CD8-positive, alpha-beta memory T cell (primary cell): Measurements from ENCODE around the gene ACACB. TPM values are rescaled to one million over a fixed set of nuclear protein-coding genes. Genes with fewer than 3 reads are reported as not detected.

Experiments
- CTCF ChIA-PET: fragments of 350-600 bp; sonication (Branson Sonifier 250); formaldehyde crosslinking; loops from one replicate; lab custom pipeline; 2021; ENCODE audit warnings: antibody characterized with exemption; lab: Charles Lee
- POLR2A ChIA-PET: fragments of 350-600 bp; sonication (Branson Sonifier 250); formaldehyde crosslinking; loops from one replicate; lab custom pipeline; 2021; ENCODE audit warnings: antibody characterized with exemption; lab: Charles Lee
- DNase-seq, 5 donors: peaks; one replicate each; pipeline versions ENCODE4 v3.0.0 to v3.0.0-alpha.2; 2020 to 2022; ENCODE audit warnings: mixed read lengths in 1 of 5
- H3K27ac ChIP-seq: one replicate; pipeline ENCODE4 v1.7.0; 2013; ENCODE audit warnings: low read depth, mild to moderate bottlenecking, low read length, moderate library complexity
- H3K27me3 ChIP-seq: 2 replicates; pipeline ENCODE4 v1.7.0; 2013; ENCODE audit warnings: low read length, mild to moderate bottlenecking; ENCODE audit not compliant: insufficient read depth, poor library complexity, severe bottlenecking
- H3K36me3 ChIP-seq: 2 replicates; pipeline ENCODE4 v1.7.0; 2013; ENCODE audit warnings: mild to moderate bottlenecking, low read length, moderate library complexity; ENCODE audit not compliant: insufficient read depth
- H3K4me1 ChIP-seq: 2 replicates; pipeline ENCODE4 v1.7.0; 2013; ENCODE audit warnings: mild to moderate bottlenecking, low read length, moderate library complexity; ENCODE audit not compliant: insufficient read depth
- H3K4me3 ChIP-seq: 2 replicates; pipeline ENCODE4 v1.7.0; 2013; ENCODE audit warnings: mild to moderate bottlenecking, low read length
- H3K9me3 ChIP-seq: 2 replicates; pipeline ENCODE4 v1.7.0; 2013; ENCODE audit warnings: mild to moderate bottlenecking, low read length
- H3K27ac Mint-ChIP-seq, 8 donors: one replicate each; pipeline ENCODE4 v1.8.0; 2020 to 2021; ENCODE audit warnings: mixed read lengths in 8 of 8, mild to moderate bottlenecking in 6 of 8, inconsistent platforms in 3 of 8, moderate library complexity in 3 of 8
- H3K27me3 Mint-ChIP-seq, 2 donors: one replicate each; pipeline ENCODE4 v1.8.0; 2020 to 2021; ENCODE audit warnings: mixed read lengths in 2 of 2, mild to moderate bottlenecking in 1 of 2, moderate library complexity in 1 of 2
- H3K36me3 Mint-ChIP-seq, 3 donors: one replicate each; pipeline ENCODE4 v1.8.0; 2020 to 2021; ENCODE audit warnings: mixed read lengths in 3 of 3, inconsistent platforms in 1 of 3, mild to moderate bottlenecking in 1 of 3
- H3K4me1 Mint-ChIP-seq, 3 donors: one replicate each; pipeline ENCODE4 v1.8.0; 2020 to 2021; ENCODE audit warnings: mixed read lengths in 3 of 3, inconsistent platforms in 1 of 3, mild to moderate bottlenecking in 1 of 3
- H3K4me3 Mint-ChIP-seq, 7 donors: one replicate each; pipeline ENCODE4 v1.8.0; 2020 to 2021; ENCODE audit warnings: mixed read lengths in 7 of 7, mild to moderate bottlenecking in 6 of 7, moderate library complexity in 4 of 7, inconsistent platforms in 2 of 7
- H3K9me3 Mint-ChIP-seq, 5 donors: one replicate each; pipeline ENCODE4 v1.8.0; 2020 to 2022; ENCODE audit warnings: mixed read lengths in 5 of 5, mild to moderate bottlenecking in 3 of 5, moderate library complexity in 2 of 5, inconsistent platforms in 1 of 5
- polyA plus RNA-seq: library from polyadenylated mRNA; unstranded; fragments of 300-500 nt; fragmentation: Illumina TruSeq; gene quantifications from one replicate; pipeline ENCODE4 v1.2.3, GENCODE V29; 2021
- total RNA-seq, 2 experiments: library from RNA; stranded (reverse); gene quantifications; one replicate each; pipeline ENCODE4 v1.2.3, GENCODE V29; 2021

Gene ACACB
- total RNA-seq (1 to 10 TPM; 7.8 to 7.9 TPM), polyA plus RNA-seq (1.4 TPM)

DNA sequence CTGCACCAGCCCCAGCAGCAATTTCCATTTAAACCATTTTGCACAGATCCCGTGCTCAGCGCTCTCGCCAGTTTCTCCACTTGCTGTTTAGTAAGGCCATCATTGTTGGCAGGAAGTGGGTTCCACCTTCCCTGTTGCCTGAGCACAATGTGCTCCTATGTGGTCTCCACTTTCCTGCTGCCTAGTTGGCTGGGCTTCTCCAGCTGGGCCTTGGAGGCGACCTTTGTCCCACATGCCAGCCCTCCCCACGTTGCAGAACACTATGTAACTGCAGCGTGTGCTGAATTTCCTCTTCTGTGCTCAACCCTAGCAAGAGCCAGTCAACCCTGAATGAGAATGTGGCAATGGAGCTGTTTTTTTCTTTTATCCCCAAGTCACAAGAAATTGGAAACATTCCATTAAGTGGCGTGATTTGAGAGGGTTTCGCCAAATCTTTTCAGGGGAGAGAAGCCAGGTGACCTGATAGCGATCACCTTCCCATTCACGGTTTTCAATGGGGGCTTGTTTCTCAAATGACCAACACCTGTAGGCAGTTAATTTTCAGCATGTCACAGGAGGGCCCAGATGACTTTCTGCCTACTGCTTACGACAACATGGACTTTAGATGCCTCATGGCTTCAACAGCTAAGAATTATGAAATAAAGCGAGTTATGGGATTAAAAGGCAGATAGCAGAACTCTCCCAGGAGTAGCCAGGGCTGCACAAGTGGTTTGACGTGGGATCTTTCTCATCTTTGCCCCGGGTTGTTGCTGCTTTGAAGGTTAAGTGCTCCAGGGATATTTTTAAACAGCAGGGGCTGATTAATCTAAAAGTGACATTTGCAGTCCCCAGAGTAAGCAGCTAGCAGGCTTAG lies at the start of gene ACACB:
ACACB (plus strand) TSS at position 830 of the 853 bp plus-strand sequence. CDS start 22,819 bp downstream, outside the sequence.
- H3K36me3 Mint-ChIP-seq = peaks cover 0 to 2% (median 0%) of the 10 kb centered on the region in 3 donors
- peaks cover 0 to 40% (median 14%) of the 10 kb centered on the region in 3 donors for H3K4me1 Mint-ChIP-seq
- POLR2A ChIA-PET = no interaction called here
- no peaks in the 10 kb centered on the region for H3K27me3 ChIP-seq
- CTCF ChIA-PET = no interaction called here
- no peak within 1 kb of the TSS for H3K4me3 ChIP-seq
- H3K36me3 ChIP-seq = no peaks in the 10 kb centered on the region
- no peaks in the 10 kb centered on the region for H3K4me1 ChIP-seq
- H3K27ac Mint-ChIP-seq = peak within 1 kb of the TSS in 2 of 8 donors; percentile 16 to 81
- H3K4me3 Mint-ChIP-seq = no peak within 1 kb of the TSS
- H3K27ac ChIP-seq = no peak within 1 kb of the TSS
- H3K9me3 ChIP-seq = no peaks in the 10 kb centered on the region
- no peaks in the 10 kb centered on the region for H3K9me3 Mint-ChIP-seq
- DNase-seq = no peak
- H3K27me3 Mint-ChIP-seq = no peaks in the 10 kb centered on the region

DNA sequence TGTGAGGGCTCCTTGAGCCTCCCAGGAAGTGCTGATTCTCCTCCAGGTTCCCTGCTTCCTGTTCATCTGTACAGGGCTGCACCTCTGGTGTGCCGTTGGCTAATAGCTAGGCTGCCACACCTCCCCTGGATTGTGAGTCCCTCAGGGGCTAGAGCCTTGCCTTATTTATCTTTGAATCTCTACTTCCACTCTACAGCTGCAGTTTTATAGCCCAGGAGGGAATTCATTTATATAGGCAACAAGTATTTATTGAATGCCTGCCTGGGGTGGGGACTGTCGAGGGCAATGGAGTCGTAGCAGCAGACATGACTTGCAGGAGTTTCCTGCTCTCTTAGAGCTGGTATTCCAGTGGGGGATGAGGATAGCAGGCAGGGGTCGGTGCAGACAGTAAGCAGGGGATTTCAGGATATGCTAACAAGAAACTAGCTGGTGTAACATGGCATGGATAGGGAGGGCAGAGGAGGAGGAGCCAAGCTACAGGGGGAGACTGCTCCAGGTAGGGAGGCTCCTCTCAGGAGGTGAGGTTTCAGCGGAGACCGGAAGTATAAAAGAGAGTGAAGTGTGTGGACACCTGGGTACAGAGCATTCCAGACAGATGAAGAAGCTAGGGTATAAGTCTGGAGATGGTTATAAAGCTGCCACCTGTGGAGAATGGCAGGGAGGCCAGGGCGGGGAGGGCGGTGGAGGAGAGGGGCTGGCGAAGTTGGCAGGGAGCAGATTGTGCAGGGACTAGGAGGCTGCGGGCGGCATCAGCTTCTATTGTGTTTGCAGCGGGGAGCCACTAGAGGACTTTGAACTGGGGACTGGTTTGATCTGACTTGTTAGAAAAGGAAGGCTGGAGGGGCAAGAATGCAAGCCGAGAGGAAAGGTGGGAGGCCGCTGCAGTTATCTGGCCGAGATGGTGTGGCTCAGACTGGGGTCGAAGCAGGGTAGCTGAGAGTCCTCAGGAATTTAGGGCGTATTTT lies 46.8 kb upstream of the ACACB start:
- peaks cover 17% of the 10 kb centered on the region for H3K36me3 ChIP-seq
- ChIA-PET POLR2A (no interaction called here), CTCF (interaction anchor here (0.9 to 1.6 kb wide), 3 partner anchors 8 to 42 kb away, joined by 3 to 4 read pairs (median 3); partner anchors contain the start of gene ALKBH2)
- Mint-ChIP-seq H3K27ac (peak overlapping the region in 3 of 8 donors; percentile 70 to 80 (median 77)), H3K4me3 (peak overlapping the region in 1 of 7 donors; percentile 34), H3K9me3 (no peaks in the 10 kb centered on the region), H3K36me3 (peaks cover 13 to 73% (median 32%) of the 10 kb centered on the region in 3 donors), H3K27me3 (no peaks in the 10 kb centered on the region), H3K4me1 (no peaks in the 10 kb centered on the region)
- H3K27me3 ChIP-seq = no peaks in the 10 kb centered on the region
- H3K4me3 ChIP-seq = no peak overlapping the region
- DNase-seq = no peak
- no peaks in the 10 kb centered on the region for H3K9me3 ChIP-seq
- no peak overlapping the region for H3K27ac ChIP-seq
- H3K4me1 ChIP-seq = no peaks in the 10 kb centered on the region

DNA sequence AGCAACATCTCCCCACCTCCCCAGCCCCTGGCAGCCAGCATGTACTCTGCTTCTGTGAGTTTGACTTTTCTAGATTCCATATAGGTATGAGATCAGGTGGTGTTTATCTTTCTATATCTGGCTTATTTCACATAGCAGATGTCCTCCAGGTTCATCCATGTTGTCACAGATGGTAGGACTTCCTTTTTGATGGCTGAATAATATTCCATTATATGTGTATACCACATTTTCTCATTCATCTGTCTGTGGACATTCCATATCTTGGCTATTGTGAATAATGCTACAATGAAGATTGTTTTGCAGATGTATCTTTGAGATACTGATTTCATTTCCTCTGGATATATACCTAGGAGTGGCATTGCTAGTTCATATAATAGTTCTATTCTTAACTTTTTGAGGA lies 41.5 kb upstream of the ACACB start:
- H3K9me3 Mint-ChIP-seq = peaks cover 4 to 12% (median 7%) of the 10 kb centered on the region in 5 donors
- H3K27ac ChIP-seq = no peak overlapping the region
- no peak overlapping the region for H3K4me3 ChIP-seq
- H3K4me3 Mint-ChIP-seq = no peak overlapping the region
- no peak overlapping the region for H3K27ac Mint-ChIP-seq
- H3K4me1 Mint-ChIP-seq = no peaks in the 10 kb centered on the region
- H3K36me3 ChIP-seq = peaks cover 11% of the 10 kb centered on the region
- ChIA-PET CTCF (no interaction called here), POLR2A (no interaction called here)
- DNase-seq = no peak
- no peaks in the 10 kb centered on the region for H3K27me3 ChIP-seq
- H3K27me3 Mint-ChIP-seq = no peaks in the 10 kb centered on the region
- peaks cover 46 to 80% (median 46%) of the 10 kb centered on the region in 3 donors for H3K36me3 Mint-ChIP-seq
- H3K9me3 ChIP-seq = no peaks in the 10 kb centered on the region
- no peaks in the 10 kb centered on the region for H3K4me1 ChIP-seq

DNA sequence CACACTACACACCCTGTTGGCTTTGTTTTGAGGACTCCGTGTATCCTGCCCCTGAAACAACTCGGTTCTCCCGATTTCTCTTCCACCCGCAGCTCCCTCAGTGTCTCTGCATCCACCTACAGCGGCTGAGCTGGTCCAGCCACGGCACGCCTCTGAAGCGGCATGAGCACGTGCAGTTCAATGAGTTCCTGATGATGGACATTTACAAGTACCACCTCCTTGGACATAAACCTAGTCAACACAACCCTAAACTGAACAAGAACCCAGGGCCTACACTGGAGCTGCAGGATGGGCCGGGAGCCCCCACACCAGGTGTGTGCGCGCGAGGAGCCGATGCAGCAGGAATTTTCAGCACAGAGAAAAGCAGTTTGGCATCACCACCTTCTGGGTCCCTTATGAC lies 33.6 kb upstream of the ACACB start:
- H3K36me3 ChIP-seq = peaks cover 35% of the 10 kb centered on the region
- CTCF ChIA-PET = interaction anchor here (1.6 kb wide), 1 partner anchor 10 kb away, joined by 3 read pairs; the partner anchor contains the start of gene ALKBH2
- POLR2A ChIA-PET = no interaction called here

DNA sequence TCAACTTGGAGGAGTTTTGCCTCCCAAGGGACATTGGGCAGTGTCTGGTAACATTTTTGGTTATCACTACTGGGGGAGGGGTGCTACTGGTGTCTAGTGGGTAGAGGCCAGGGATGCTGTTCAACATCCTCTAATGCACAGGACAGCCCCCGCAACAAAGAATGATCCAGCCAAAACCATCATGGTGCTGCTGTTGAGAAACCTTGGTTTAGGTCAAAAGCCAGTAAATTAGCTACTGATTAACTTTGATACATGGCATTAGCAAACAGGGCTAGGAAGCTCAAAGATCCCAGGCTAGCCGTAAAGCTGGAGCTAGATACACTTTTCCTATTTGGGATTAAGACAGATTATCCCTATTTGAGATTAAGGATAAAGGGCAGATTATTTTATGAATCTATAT lies 32.0 kb upstream of the ACACB start:
- Mint-ChIP-seq H3K4me3 (no peak overlapping the region), H3K27ac (peak overlapping the region in 1 of 8 donors; percentile 27), H3K9me3 (peaks cover 0 to 5% (median 3%) of the 10 kb centered on the region in 5 donors), H3K4me1 (no peaks in the 10 kb centered on the region), H3K36me3 (peaks cover 14 to 89% (median 37%) of the 10 kb centered on the region in 3 donors), H3K27me3 (no peaks in the 10 kb centered on the region)
- ChIA-PET CTCF (interaction anchor here (0.7 to 1.1 kb wide), 3 partner anchors 8 to 204 kb away, joined by 3 to 4 read pairs (median 3); partner anchors contain the start of gene ALKBH2), POLR2A (interaction anchor here (0.5 kb wide), 1 partner anchor 204 kb away, joined by 3 read pairs; no protein-coding TSS in a partner anchor)
- no peaks in the 10 kb centered on the region for H3K27me3 ChIP-seq
- no peak overlapping the region for H3K27ac ChIP-seq
- peaks cover 37% of the 10 kb centered on the region for H3K36me3 ChIP-seq
- DNase-seq = no peak
- H3K4me3 ChIP-seq = no peak overlapping the region
- no peaks in the 10 kb centered on the region for H3K4me1 ChIP-seq
- no peaks in the 10 kb centered on the region for H3K9me3 ChIP-seq

More for the DNA sequence above, 33.6 kb upstream of the ACACB start:
- Histone ChIP-seq H3K27ac (no peak overlapping the region), H3K27me3 (no peaks in the 10 kb centered on the region), H3K4me1 (no peaks in the 10 kb centered on the region), H3K4me3 (no peak overlapping the region), H3K9me3 (no peaks in the 10 kb centered on the region)
- Mint-ChIP-seq H3K27me3 (no peaks in the 10 kb centered on the region), H3K4me1 (no peaks in the 10 kb centered on the region), H3K4me3 (no peak overlapping the region), H3K27ac (peak overlapping the region in 1 of 8 donors; percentile 36), H3K36me3 (peaks cover 25 to 86% (median 44%) of the 10 kb centered on the region in 3 donors), H3K9me3 (peaks cover 5 to 13% (median 5%) of the 10 kb centered on the region in 5 donors)
- DNase-seq = no peak

DNA sequence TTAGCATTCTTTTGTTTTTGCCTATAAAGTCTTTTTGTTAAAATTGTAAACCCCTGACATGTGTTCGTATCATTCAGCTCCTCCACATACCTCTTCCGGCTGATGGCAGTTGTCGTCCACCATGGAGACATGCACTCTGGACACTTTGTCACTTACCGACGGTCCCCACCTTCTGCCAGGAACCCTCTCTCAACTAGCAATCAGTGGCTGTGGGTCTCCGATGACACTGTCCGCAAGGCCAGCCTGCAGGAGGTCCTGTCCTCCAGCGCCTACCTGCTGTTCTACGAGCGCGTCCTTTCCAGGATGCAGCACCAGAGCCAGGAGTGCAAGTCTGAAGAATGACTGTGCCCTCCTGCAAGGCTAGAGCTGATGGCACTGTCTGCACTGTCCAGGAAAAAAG lies 30.8 kb upstream of the ACACB start:
- H3K9me3 Mint-ChIP-seq = no peaks in the 10 kb centered on the region

DNA sequence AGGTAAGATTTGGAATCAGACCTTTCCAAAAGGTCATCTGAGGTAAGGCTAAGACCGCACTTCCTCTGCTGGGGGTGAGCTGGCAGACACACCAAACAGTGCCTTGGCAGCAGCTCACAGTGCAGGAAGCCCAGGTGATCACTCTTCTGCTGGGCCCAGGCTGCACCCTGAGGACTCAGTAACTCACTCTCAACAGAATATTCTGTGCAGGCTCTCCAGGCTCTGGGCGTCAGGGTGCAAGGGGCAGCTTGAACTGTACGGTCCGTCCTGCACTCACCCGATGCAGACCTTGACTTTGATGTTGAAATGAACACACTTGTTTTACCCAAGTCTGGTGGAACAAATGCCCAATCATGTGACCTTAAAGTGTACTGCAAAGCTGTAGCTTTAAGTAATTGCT lies 29.1 kb upstream of the ACACB start:
- Mint-ChIP-seq H3K36me3 (peaks cover 0 to 79% (median 17%) of the 10 kb centered on the region in 3 donors), H3K4me1 (peaks cover 10 to 19% (median 11%) of the 10 kb centered on the region in 3 donors), H3K27me3 (no peaks in the 10 kb centered on the region), H3K4me3 (no peak overlapping the region), H3K9me3 (no peaks in the 10 kb centered on the region), H3K27ac (no peak overlapping the region)
- Histone ChIP-seq H3K36me3 (peaks cover 38% of the 10 kb centered on the region), H3K4me3 (no peak overlapping the region), H3K9me3 (no peaks in the 10 kb centered on the region), H3K27ac (no peak overlapping the region), H3K4me1 (peaks cover 8% of the 10 kb centered on the region), H3K27me3 (no peaks in the 10 kb centered on the region)
- DNase-seq = no peak
- POLR2A ChIA-PET = no interaction called here
- CTCF ChIA-PET = interaction anchor here (1.3 to 1.7 kb wide), 2 partner anchors 9 to 35 kb away, joined by 3 to 4 read pairs; partner anchors contain the start of gene USP30

More for the DNA sequence above, 30.8 kb upstream of the ACACB start:
- H3K9me3 ChIP-seq = no peaks in the 10 kb centered on the region
- no peak for DNase-seq
- Mint-ChIP-seq H3K27me3 (no peaks in the 10 kb centered on the region), H3K4me1 (peaks cover 0 to 5% (median under 1%) of the 10 kb centered on the region in 3 donors), H3K4me3 (no peak overlapping the region), H3K27ac (peak overlapping the region in 2 of 8 donors; percentile 3 to 63), H3K36me3 (peaks cover 3 to 91% (median 30%) of the 10 kb centered on the region in 3 donors)
- ChIA-PET POLR2A (no interaction called here), CTCF (interaction anchor here (0.8 kb wide), 1 partner anchor 203 kb away, joined by 3 read pairs; no protein-coding TSS in a partner anchor)
- no peak overlapping the region for H3K27ac ChIP-seq
- no peak overlapping the region for H3K4me3 ChIP-seq
- H3K4me1 ChIP-seq = no peaks in the 10 kb centered on the region
- peaks cover 43% of the 10 kb centered on the region for H3K36me3 ChIP-seq
- H3K27me3 ChIP-seq = no peaks in the 10 kb centered on the region
